HCEC 1CT (cell line): ENCODE data around the gene PTGFRN.

Source experiments
- DNase-seq: peaks from one replicate; pipeline ENCODE4 v3.0.0-alpha.2; 2017

Gene PTGFRN

DNA sequence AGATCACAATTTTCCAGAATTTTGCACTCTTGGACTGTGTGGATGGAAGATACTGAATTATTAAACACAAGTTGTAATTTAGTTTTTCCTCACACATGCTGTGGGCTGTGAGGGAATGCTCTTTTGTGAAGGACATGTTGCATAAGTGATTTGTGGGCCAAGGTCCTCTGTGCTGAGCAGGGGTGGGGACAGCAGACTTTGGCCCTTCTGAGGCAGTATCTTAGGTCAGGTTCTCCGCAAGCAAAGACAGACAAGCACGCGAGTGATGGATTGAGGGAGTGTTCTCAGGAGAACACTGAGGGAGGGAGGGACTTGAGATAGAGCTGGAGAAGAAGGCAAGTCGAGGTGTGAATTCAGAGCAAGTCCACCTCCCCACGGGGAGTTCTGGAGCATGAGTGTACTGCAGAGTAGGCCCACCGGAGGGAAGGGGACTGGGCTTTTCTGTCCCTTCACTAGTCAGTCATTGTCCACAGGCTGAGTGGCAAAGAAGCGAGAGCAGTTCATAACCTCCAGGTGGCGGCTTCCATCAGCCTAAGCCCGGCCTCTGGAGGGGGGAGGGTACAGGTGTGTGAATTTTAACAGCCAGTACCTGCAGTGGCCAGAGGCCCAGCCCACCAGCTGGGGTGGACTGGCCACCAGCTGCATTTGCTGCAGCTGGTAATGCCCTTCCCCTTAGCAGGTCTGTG is 72.7 kb downstream of the PTGFRN start:
- DNase-seq = no peak

DNA sequence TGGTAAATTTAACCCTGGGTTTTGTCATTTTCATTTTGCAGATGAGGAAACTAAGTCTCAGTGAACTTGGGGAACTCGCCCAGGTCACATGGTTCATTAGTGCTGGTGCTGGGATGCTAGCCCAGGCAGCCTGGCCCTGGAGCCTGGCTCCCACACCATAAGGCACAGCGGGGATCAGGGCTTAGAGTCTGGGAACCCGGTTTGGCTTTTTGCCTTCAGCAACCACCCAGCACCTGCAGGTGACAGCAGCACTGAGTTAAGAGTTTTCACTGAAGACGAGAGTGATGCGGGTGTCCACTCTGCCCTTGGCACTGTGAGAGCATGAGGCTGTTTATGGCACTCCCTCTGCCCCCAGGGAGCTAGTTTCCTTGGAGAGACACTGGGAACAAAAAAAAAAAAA is 73.4 kb downstream of the PTGFRN start:
- no peak for DNase-seq

DNA sequence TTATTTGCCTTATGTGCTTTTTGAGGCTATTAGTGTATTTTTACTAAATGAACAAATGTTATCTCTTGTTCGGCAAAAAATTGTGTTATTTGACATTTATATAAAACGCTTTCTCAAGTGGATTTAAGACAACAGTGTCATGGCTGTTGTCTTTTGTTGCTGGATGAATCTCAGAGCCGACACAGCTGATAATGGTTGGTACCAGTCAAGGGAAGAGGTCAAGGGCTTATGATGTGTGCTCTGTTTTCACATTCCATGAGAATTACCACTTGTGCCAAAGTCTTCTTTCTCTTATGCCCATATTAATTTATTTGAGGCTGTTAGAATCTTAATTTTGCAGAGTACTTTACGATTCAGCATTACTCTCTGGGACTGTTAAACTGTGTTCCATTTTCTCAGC is 74.0 kb downstream of the PTGFRN start:
- DNase-seq = no peak

DNA sequence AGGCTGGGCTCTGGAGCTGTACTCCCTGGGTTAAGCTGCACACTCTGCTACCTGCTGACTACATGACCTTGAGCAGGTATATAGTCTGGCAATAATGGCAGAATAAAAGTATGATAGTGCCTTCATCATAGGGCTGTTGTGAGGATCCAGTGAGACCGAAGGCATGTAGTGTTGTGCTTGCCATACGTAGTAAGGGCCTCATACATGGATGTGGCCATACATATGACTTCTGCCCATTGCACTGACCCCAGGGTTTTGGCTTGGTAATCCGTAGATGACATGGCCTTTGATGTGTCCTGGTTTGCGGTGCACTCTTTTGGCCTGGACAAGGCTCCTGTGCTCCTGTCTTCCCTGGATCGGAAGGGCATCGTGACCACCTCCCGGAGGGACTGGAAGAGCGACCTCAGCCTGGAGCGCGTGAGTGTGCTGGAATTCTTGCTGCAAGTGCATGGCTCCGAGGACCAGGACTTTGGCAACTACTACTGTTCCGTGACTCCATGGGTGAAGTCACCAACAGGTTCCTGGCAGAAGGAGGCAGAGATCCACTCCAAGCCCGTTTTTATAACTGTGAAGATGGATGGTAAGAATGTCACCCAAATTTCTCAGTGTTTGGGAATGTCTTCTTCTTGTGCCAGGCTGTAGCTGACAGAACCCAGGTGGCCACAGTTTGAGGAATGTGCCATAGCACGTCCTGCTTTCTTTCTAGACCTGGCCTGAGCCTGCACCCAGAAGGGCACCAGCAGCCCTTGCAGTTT is 74.9 kb downstream of the PTGFRN start:
- DNase-seq = no peak

DNA sequence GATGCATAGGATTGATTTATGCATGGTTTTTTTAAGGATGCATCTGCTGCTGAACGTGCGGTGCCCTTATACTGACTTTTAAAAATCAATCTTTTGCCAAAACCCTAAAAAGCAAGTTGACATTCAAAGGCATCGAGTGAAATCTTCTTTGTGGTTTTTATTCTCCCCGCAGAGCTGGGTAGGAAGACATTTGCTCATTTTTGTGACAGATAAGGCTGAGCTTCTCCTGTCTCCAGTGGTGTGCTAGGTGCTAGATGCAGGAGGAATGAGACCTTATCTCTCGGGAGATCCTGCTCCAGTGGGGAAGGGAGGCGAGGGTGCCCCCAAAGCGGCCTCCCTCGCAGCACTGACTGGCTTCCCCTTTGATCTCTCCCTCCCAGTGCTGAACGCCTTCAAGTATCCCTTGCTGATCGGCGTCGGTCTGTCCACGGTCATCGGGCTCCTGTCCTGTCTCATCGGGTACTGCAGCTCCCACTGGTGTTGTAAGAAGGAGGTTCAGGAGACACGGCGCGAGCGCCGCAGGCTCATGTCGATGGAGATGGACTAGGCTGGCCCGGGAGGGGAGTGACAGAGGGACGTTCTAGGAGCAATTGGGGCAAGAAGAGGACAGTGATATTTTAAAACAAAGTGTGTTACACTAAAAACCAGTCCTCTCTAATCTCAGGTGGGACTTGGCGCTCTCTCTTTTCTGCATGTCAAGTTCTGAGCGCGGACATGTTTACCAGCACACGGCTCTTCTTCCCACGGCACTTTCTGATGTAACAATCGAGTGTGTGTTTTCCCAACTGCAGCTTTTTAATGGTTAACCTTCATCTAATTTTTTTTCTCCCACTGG is 76.9 kb downstream of the PTGFRN start:
- DNase-seq = no peak

DNA sequence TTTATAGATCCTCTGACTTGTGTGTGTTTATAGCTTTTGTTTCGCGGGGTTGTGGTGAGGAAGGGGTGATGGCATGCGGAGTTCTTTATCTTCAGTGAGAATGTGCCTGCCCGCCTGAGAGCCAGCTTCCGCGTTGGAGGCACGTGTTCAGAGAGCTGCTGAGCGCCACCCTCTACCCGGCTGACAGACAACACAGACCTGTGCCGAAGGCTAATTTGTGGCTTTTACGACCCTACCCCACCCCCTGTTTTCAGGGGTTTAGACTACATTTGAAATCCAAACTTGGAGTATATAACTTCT is 77.5 kb downstream of the PTGFRN start:
- DNase-seq = no peak

DNA sequence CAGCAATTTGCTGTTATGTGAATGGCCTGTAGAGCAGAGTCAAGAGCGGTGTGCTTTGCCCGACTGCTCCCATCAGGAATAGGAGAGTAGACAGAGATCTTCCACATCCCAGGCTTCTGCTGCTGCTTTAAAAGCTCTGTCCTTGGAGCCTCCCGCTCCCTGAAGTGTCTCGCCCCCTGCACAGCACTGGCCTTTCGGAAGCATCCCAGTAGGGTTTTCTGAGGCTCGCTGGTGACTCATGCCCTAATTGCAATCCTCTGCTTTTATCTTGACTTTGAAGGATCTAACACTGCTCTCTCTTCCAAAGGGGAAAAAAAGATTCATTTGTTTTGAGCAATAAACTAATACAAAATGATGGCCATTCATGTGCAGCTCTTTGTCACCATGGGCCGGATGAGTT is 78.5 kb downstream of the PTGFRN start:
- no peak for DNase-seq

DNA sequence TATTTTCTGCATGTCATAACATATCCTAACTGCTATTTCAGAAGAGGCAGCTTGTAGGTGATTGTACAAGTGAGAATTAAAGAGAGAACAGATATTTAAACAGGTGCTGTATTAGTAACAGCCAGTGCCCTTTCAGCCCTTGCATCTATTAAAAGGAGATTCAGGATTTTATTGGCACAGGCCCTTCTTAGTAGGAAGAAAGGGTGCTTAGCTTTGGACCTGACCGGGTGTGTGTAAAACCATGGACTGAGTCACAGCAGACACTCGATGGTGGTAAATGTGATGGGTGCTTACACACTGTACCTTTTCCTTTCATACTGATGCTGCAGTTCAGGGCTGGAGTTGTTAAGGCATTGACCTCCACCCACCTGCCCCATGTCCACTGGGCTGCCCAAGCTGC is 79.2 kb downstream of the PTGFRN start:
- no peak for DNase-seq

DNA sequence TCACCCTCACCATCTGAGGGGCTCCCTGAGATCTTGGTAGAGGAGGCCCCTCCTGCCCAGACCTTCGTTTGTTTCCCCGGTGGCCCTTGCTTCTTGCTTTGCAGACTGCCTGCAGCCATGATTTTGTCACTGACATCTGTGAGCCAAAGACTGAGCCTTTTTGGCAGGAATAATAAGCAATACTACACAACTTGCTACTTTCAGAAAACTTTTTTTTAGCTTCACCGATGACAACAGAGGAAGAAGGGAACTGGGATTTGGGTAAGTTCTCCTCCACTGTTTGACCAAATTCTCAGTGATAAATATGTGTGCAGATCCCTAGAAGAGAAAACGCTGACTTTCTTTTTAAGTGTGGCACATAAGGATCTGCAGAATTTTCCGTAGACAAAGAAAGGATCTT is 80.1 kb downstream of the PTGFRN start:
- no peak for DNase-seq

DNA sequence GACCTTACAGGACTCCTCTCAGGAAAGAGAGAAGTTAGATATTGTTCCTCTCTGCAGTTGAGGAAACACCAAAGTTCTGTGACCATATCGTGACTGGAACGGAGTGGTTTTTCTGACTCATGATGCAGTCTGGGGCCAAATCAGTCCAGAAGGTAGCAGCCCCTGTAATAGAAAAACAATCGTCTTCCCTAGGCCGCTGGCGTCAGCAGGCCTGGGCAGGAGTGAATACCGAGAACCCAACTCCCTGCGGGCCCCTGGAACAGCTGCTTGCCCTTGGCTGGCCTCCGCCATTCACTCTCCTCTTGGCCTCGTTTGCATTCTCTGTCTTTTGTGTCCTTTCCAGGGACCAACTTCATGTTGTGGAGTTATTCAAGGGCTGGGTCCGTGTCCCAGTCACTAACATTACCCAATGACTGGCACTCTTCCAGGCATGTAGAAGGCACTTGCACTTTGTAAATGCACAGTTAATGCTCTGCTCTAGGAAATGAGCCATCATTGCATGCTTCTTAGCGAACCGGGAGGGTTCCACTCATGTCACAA is 81.0 kb downstream of the PTGFRN start:
- DNase-seq = no peak

DNA sequence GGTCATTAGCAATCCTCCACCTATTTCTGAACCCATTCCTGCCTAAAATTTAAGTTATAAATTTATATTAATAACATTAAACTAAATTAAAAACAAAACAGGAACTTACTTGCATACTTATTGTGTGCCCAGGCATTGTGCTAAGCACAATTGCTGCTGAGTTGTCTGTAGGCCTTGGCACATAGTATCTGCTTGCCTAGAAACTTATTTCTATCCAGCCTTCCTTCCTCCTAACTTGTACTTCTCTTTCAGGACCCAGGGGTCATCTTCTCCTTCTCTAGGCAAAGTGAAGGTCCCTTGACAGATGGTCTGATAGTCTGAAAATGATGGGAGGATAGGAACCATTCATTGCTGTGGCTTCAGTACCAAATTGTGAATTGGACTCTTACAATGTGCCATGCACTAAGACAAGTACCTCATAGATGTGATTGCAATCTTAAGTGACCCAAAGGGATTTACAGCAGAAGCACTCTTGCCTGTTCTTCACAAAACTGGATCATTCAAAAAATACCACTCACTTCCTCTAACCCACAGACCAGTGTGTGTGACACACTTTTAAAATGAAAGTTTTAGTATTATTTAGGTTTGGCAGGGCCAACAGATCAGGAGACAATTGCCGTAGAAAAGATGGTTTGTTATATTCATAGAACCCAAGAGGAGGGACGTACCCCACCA is 81.6 kb downstream of the PTGFRN start:
- DNase-seq = no peak

DNA sequence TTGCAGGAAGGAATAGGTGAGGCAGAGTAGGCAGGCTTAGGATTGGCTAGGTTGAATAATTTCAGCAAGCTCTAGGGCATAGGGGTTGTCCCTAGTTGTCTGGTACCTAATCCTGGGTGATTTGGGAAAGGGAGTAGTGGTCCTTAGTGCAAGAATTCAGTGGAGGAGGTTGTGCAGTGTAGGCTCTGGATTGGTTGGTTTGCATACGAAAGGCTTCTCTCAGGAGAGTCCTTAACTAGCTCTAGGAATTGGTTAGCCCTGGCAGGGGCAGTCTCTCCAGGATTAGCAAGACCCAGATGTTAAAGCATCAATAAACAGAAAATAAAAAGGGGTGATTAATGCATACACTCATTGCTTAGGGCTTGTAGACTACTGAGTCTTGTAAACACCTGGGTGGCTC is 82.2 kb downstream of the PTGFRN start:
- DNase-seq = no peak

DNA sequence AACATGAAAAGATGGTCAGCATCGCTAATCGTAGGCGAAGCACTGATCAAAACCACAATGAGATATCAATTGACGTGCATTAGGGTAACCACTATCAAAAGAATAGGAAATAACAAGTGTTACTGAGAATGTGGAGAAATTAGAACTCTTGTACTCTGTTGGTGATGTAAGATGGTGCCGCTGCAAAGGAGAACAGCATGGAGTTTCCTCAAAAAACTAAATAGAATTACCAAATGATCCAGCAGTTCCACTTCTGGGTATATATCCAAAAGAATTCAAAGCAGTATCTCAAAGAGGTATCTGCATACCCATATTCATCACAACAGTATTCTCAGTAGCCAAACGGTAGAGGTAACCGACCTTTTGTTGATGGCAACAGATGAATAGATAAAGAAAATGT is 83.6 kb downstream of the PTGFRN start:
- no peak for DNase-seq

DNA sequence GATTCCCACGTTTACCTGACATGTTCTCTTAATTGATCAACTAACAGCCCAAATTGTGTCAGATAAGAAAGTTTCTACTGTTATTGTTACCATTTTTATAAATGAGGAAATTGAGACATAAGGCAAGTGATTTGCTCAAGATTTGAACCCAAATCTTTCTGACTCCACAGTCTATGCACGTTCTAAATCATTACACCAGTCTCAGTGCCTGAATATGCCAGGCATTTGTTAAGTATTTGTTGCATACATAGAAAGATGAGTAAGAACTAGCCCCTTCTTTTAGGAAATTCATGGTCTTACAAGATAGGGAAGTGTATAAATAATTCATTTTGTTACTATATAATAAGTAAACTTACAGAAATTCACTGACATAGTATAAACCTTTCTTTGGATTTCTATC is 84.7 kb downstream of the PTGFRN start:
- DNase-seq = no peak

DNA sequence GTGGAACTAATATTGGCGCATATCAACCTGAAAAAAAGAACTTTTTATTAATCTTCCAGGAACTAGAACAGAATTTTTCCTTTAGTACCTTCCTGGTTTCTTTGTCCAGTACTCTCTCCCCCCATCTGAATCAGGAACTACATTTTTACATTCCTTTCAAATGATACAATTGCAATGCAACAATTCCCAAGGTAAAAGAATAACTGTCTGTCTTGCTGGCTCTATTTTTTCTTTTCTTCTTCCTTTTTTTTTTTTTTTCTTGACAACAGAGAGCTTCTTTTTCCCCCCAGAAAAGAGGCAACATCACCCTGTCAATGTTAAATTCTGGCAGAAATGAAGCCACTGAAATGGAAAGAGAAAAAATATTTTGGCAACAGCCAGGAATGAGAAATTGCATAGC is 87.3 kb downstream of the PTGFRN start:
- no peak for DNase-seq

DNA sequence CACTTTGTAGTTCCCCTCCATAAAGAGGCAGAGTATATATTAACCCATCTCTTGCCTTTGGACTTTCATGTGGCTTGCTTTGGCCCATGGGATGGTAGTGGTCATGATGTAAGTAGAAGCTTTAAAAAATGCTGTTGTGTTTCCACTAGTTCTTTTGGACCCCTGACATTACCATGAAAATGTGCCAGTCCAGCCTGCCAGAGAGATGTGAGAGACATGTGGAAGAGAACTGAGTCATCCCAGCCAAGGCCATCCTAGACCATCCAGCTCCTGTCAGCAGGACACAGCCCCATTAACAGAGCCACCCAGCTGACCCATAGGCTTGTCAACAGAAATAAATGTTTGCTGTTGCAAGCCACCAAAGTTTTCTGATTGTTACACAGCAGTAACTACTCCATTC is 87.9 kb downstream of the PTGFRN start:
- DNase-seq = no peak

DNA sequence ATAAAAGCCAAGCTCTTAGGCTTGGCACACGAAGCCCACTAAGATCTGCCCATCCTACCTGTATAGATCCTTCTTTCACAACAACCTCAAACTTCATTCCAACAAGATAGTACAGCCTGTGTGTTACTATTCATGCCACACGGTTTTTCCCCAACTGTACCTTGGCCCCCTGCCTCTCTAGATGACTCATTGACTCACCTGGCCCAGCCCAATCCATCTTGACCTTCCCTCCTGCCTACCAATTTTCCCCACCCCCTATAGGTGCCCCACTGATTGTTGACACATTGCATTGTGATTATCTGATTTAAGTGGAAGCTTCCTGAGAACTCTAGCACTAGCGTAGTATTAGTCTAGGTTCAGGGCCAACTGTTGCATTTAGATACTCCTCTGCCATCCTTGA is 89.9 kb downstream of the PTGFRN start:
- DNase-seq = no peak

DNA sequence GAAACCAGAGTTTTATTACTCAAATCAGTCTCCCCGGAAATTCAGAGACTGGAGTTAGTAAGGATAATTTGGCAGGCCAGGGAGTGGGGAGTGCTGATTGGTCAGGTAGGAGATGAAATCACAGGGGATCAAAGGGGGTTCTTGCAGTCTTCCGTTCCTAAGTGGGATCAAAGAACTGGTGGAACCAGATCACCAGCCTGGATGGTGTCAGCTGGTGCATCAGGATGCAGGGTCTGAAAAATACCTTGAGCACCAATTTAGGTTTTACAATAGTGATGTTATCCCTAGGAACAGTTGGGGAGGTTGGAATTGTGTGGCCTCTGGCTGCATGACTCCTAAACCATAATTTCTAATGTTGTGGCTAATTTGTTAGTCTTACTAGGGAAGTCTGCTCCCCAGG is 90.4 kb downstream of the PTGFRN start:
- DNase-seq = no peak

DNA sequence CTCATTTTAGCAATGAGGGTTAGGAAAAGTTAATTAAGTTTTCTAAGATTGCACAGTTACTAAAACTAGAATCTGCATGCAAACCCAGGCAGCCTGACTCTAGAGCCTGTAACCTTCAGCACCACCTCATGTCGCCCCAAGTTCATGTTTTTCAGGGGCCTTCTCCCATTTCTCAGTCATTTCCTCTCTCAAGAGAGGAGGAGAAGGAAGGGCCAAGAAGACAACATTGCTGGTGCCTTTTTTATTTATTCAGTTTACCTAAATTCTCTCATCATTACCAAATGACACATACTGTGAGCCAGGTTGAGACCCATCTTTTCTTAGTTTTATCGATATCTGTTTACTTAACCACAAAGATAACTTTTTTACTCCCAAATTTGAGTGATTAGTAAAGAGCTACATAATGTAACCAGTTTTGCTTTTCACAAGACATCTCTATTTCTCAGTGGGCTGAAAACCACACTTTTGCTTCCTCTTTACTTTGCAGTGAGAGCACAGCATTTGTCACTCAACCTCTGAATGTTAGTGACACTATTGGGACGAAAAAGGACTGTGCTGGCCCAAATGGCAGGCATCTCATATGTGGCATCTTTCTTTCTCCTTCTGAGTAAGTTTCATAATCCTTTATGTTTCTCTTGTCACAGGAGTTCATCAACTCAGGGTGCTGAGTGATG is 91.7 kb downstream of the PTGFRN start, which contains the start of gene CD101:
CD101 (plus strand) TSS at position 507 of the 674 bp plus-strand sequence; CDS start at position 565, 58 bp downstream.
- DNase-seq = no peak

DNA sequence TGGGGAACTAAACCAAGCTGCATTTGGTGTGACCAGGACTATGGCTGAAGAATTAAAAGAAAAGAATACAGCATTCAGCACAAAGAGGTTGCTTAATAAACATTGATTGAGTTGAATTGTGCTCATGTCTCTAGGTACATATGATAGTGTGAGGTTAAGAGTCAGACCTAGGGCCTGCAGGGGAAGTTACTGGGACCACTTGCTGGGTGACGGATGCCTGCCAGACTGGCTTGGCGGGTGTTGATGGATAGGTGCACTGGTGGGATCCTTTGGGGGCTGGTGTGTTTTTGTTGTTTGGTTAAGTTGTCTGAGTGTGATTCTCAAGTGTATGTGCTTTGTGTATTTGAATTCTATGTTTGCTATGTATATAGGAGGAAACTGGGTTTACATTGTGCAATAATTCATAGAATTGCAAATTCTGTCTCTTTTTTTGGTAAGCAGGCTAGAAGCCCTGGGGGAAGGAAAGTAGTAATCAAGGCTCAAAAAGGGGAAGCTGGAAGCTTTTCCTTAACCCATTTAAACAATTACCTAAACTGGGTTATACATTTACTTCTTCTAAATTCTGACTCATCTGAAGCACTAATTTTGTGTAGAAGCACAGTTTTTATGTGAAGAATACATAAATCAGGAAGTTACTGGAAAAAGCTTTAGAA is 93.6 kb downstream of the PTGFRN start:
- DNase-seq = no peak

DNA sequence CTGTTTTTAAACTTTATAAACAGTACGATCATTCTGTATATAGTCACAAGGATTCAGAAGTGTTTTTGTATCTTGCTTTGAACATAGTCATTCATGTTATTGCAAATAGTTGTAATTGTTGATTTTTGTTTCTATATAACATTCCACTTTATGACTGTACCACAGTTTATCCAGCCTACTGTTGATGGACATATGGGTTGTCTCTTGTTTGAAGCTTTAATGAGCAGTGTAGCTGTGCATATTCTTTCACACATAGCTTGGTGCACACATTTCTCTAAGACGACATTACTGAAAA is 98.0 kb downstream of the PTGFRN start:
- no peak for DNase-seq

DNA sequence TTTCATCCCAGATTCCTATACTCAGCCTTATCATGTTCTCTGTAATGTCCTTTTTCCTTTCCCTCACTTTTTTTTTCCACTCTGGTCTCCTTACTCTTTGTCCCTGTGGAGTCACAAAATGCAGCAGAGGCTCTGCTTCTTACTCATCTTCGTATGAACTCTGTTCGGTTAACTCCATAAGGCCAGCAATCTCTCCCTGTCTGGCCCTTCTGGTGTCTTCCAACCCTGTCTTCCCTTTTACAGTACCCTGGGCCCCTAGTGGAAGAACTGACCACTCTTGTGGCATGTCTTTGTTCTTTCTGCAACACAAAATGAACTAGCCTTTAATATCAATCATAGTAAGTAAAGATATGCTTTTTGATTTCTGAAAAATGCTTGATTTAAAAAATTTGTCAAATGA is 98.9 kb downstream of the PTGFRN start:
- DNase-seq = no peak
